ENCODE measurements around the gene EMILIN2.

DNA sequence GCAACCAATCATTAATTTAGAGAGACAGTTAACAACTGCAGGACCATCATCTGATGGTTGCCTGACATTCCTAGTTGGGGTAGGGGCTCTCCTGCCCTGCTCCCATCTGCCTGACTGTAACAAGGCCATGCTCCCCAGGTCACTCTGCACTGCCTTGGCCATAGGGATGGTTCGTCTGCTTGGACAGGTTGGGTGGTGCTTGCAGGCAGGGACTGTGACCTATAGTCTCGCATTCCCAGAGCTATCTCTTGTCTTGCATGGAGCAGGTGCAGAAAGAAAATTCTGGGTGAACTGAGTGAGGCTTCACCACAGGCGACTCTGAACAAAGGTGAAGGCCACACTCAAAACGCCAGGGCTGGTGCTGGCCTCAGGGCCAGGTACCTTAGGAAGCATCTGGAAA is 64.7 kb downstream of the EMILIN2 start:
- TF ChIP-seq CTCF (conservative IDR thresholded peaks at IDR 0.05; ENCODE audit: low read length), result no peak
- TF ChIP-seq EZH2phosphoT487 (IDR thresholded peaks at IDR 0.05; ENCODE audit: borderline replicate concordance), result no peak

Data from Loucy (cell line).